Measurements from ENCODE around the gene OGFRL1. TPM values are rescaled to one million over a fixed set of nuclear protein-coding genes. Genes with fewer than 3 reads are reported as not detected.

The OGFRL1 gene
- total and polyA plus RNA-seq, 2 donors (not counting 1 experiment from before 2014, with no cell fraction given), result 6.4 to 31.6 TPM

- no peaks in the 10 kb centered on the region for H3K9me3 Mint-ChIP-seq (ENCODE audit: insufficient read depth)
- Histone ChIP-seq H3K9ac (ENCODE audit: low read length) (no peak overlapping the region), H2AFZ (ENCODE audit: insufficient read depth, low read depth, low read length, poor library complexity, severe bottlenecking) (no peak overlapping the region), H3K36me3 (replicated peaks in 1 of 2; ENCODE audit: control extremely low read depth in 1 of 2, control insufficient read depth in 1 of 2, extremely low read depth in 1 of 2, insufficient read depth in 2 of 2, low read length in 1 of 2) (peaks cover 11 to 69% of the 10 kb centered on the region in 2 experiments), H3K4me3 (ENCODE audit: control extremely low read depth in 1 of 5, extremely low read depth in 1 of 5, insufficient read depth in 1 of 5, low read depth in 2 of 5, low read length in 4 of 5) (no peak overlapping the region), H4K20me1 (ENCODE audit: control insufficient read depth, insufficient read depth, low read length, poor library complexity, severe bottlenecking) (peaks cover 28% of the 10 kb centered on the region), H3K9me3 (ENCODE audit: control extremely low read depth in 1 of 3, control insufficient read depth in 2 of 3, insufficient read depth in 1 of 3, low read length in 2 of 3) (no peaks in the 10 kb centered on the region), H3K4me2 (replicated peaks; ENCODE audit: low read depth, low read length, poor library complexity, severe bottlenecking) (no peak overlapping the region), H3K27ac (ENCODE audit: low read length in 2 of 2) (no peak overlapping the region), H3K27me3 (replicated peaks in 1 of 4; ENCODE audit: control extremely low read depth in 1 of 4, control insufficient read depth in 3 of 4, insufficient read depth in 4 of 4, low read length in 3 of 4) (no peaks in the 10 kb centered on the region), H3K79me2 (ENCODE audit: control insufficient read depth, insufficient read depth, low read length) (peaks cover 23% of the 10 kb centered on the region), H3K4me1 (ENCODE audit: control insufficient read depth in 2 of 2, insufficient read depth in 2 of 2, low read length in 2 of 2) (no peaks in the 10 kb centered on the region)
- H3K27me3 Mint-ChIP-seq, result no peaks in the 10 kb centered on the region
- no CpG with 5 or more reads among the region's 1 CpG for WGBS (ENCODE audit: insufficient coverage)
- POLR2A ChIA-PET, result no interaction called here
- H3K4me1 Mint-ChIP-seq, result peaks cover 4% of the 10 kb centered on the region
- DNase-seq (no peak), ATAC-seq (ENCODE audit: low read depth) (no peak)
- H3K4me3 Mint-ChIP-seq, result no peak overlapping the region
- intact Hi-C loops (cut with micrococcal nuclease), result no loop called here
- no peak overlapping the region for H3K27ac Mint-ChIP-seq
- CTCF ChIA-PET, result interaction anchor here (1.3 to 2.2 kb wide), 2 partner anchors 10 to 106 kb away, joined by 3 to 10 read pairs; partner anchors contain the start of gene OGFRL1
- TF ChIP-seq, protein P1, sequence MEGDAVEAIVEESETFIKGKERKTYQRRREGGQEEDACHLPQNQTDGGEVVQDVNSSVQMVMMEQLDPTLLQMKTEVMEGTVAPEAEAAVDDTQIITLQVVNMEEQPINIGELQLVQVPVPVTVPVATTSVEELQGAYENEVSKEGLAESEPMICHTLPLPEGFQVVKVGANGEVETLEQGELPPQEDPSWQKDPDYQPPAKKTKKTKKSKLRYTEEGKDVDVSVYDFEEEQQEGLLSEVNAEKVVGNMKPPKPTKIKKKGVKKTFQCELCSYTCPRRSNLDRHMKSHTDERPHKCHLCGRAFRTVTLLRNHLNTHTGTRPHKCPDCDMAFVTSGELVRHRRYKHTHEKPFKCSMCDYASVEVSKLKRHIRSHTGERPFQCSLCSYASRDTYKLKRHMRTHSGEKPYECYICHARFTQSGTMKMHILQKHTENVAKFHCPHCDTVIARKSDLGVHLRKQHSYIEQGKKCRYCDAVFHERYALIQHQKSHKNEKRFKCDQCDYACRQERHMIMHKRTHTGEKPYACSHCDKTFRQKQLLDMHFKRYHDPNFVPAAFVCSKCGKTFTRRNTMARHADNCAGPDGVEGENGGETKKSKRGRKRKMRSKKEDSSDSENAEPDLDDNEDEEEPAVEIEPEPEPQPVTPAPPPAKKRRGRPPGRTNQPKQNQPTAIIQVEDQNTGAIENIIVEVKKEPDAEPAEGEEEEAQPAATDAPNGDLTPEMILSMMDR (IDR thresholded peaks at IDR 0.05), result no peak
- no peak for TF ChIP-seq EZH2 (IDR thresholded peaks at IDR 0.05; ENCODE audit: borderline replicate concordance, insufficient read depth, low read depth, low read length, poor library complexity, severe bottlenecking)
These were observed 9.8 kb downstream of the OGFRL1 start for GRCh38 chr6:71298459-71298858.

- no peaks in the 10 kb centered on the region for H3K4me1 ChIP-seq (ENCODE audit: control insufficient read depth in 2 of 2, insufficient read depth in 2 of 2, low read length in 2 of 2)
- TF ChIP-seq EZH2 (IDR thresholded peaks at IDR 0.05; ENCODE audit: borderline replicate concordance, insufficient read depth, low read depth, low read length, poor library complexity, severe bottlenecking), result no peak
- TF ChIP-seq, protein P1 (IDR thresholded peaks at IDR 0.05), result no peak
- DNase-seq (no peak), ATAC-seq (ENCODE audit: low read depth) (no peak)
- no peak overlapping the region for H3K27ac Mint-ChIP-seq
- ChIA-PET POLR2A (interaction anchor here (0.6 kb wide), 1 partner anchor 11 kb away, joined by 3 read pairs; no protein-coding TSS in a partner anchor), CTCF (interaction anchor here (0.6 to 1.1 kb wide), 3 partner anchors 49 to 112 kb away, joined by 3 read pairs; no protein-coding TSS in a partner anchor)
- H3K27me3 ChIP-seq (replicated peaks in 1 of 4; ENCODE audit: control extremely low read depth in 1 of 4, control insufficient read depth in 3 of 4, insufficient read depth in 4 of 4, low read length in 3 of 4), result no peaks in the 10 kb centered on the region
- H4K20me1 ChIP-seq (ENCODE audit: control insufficient read depth, insufficient read depth, low read length, poor library complexity, severe bottlenecking), result peaks cover 22% of the 10 kb centered on the region
- no peak overlapping the region for H2AFZ ChIP-seq (ENCODE audit: insufficient read depth, low read depth, low read length, poor library complexity, severe bottlenecking)
- peaks cover 11 to 59% of the 10 kb centered on the region in 2 experiments for H3K36me3 ChIP-seq (replicated peaks in 1 of 2; ENCODE audit: control extremely low read depth in 1 of 2, control insufficient read depth in 1 of 2, extremely low read depth in 1 of 2, insufficient read depth in 2 of 2, low read length in 1 of 2)
- no peaks in the 10 kb centered on the region for H3K9me3 ChIP-seq (ENCODE audit: control extremely low read depth in 1 of 3, control insufficient read depth in 2 of 3, insufficient read depth in 1 of 3, low read length in 2 of 3)
- no peak overlapping the region for H3K4me3 Mint-ChIP-seq
- H3K27ac ChIP-seq (ENCODE audit: low read length in 2 of 2), result no peak overlapping the region
- no peak overlapping the region for H3K9ac ChIP-seq (ENCODE audit: low read length)
- intact Hi-C loops (cut with micrococcal nuclease), result no loop called here
- H3K27me3 Mint-ChIP-seq, result no peaks in the 10 kb centered on the region
- no peaks in the 10 kb centered on the region for H3K9me3 Mint-ChIP-seq (ENCODE audit: insufficient read depth)
- H3K4me1 Mint-ChIP-seq, result no peaks in the 10 kb centered on the region
- no peak overlapping the region for H3K4me2 ChIP-seq (replicated peaks; ENCODE audit: low read depth, low read length, poor library complexity, severe bottlenecking)
- H3K4me3 ChIP-seq (ENCODE audit: control extremely low read depth in 1 of 5, extremely low read depth in 1 of 5, insufficient read depth in 1 of 5, low read depth in 2 of 5, low read length in 4 of 5), result no peak overlapping the region
- H3K79me2 ChIP-seq (ENCODE audit: control insufficient read depth, insufficient read depth, low read length), result peaks cover 12% of the 10 kb centered on the region
These were observed 11.2 kb downstream of the OGFRL1 start for GRCh38 chr6:71299541-71300470.
